BLaER1 treated with 17β-estradiol and CSF1 and Interleukin-3, amounts not matched to agents 10 nM and 100 nM (cell line): ENCODE measurements around the gene ZMIZ1.

Source experiments
- H3K27ac ChIP-seq, 11 experiments: shearing (Covaris generic); formaldehyde crosslinking; 2 replicates each; pipeline ENCODE4 v1.8.1; 2022
- H3K27me3 ChIP-seq, 11 experiments: shearing (Covaris generic); formaldehyde crosslinking; 2 replicates each; pipeline ENCODE4 v1.8.1; 2022
- H3K36me3 ChIP-seq, 11 experiments: shearing (Covaris generic); formaldehyde crosslinking; 2 replicates each; pipeline ENCODE4 v1.8.1; 2022
- H3K4me1 ChIP-seq, 10 experiments: shearing (Covaris generic); formaldehyde crosslinking; 2 replicates each; pipeline ENCODE4 v1.8.1; 2022
- H3K4me2 ChIP-seq, 11 experiments: shearing (Covaris generic); formaldehyde crosslinking; 2 replicates each; pipeline ENCODE4 v1.8.1; 2022
- H3K4me3 ChIP-seq, 10 experiments: shearing (Covaris generic); formaldehyde crosslinking; 2 replicates each; pipeline ENCODE4 v1.8.1; 2022
- H3K9ac ChIP-seq, 11 experiments: shearing (Covaris generic); formaldehyde crosslinking; 2 replicates each; pipeline ENCODE4 v1.8.1; 2022
- H3K9me3 ChIP-seq, 11 experiments: shearing (Covaris generic); formaldehyde crosslinking; replicated peaks in 1 of 11; 2 replicates each; pipeline ENCODE4 v1.8.1; 2022
- H4K20me1 ChIP-seq, 11 experiments: shearing (Covaris generic); formaldehyde crosslinking; 2 replicates each; pipeline ENCODE4 v1.8.1; 2022
- Cebpa-rat ChIP-seq, 11 experiments: shearing (Covaris generic); IDR thresholded peaks; 2 replicates each; pipeline ENCODE4 v1.8.1; 2022

ZMIZ1 gene

DNA sequence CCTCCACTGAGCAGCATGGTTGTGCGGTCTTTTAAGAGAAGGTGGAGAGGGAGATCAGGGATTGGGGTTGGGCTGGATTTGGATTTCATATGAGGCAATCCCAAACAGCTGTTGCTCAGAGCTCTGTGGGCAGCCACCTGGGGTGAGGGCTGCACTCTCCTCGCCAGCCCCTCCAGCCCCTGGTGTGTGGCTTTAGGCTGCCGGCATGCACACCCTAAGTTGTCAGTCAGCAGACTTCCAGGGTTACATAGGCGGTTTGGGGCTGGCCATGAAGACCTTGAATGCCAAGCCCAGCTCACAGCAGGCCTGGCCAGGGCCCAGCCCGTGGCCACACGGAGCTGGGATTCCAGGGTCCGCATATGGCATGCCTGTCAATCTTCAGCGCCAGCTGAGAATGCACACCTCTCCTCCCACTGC lies 54.8 kb downstream of the ZMIZ1 start:
- Histone ChIP-seq H3K4me2 (peak overlapping the region in 4 of 11 experiments; percentile 1 to 10 (median 2); a peak in 4 of 22 replicates), H3K36me3 (peaks cover 72 to 100% (median 88%) of the 10 kb centered on the region in 11 experiments), H3K9me3 (no peaks in the 10 kb centered on the region), H4K20me1 (peaks cover 49 to 100% (median 99%) of the 10 kb centered on the region in 11 experiments), H3K4me3 (no peak overlapping the region), H3K27me3 (no peaks in the 10 kb centered on the region), H3K27ac (peak overlapping the region in 4 of 11 experiments; percentile 8 to 48 (median 30); a peak in 4 of 22 replicates), H3K9ac (peak overlapping the region in 4 of 11 experiments; percentile 15 to 20 (median 17); a peak in 2 of 22 replicates), H3K4me1 (peaks cover 48 to 85% (median 64%) of the 10 kb centered on the region in 10 experiments)
- TF ChIP-seq Cebpa-rat (IDR thresholded peaks at IDR 0.05), result no peak

GRCh38 chr10:79124066-79124465 lies 55.3 kb downstream of the ZMIZ1 start:
- Histone ChIP-seq H3K36me3 (peaks cover 67 to 97% (median 83%) of the 10 kb centered on the region in 11 experiments), H3K4me1 (peaks cover 50 to 85% (median 64%) of the 10 kb centered on the region in 10 experiments)

GRCh38 chr10:79125092-79125491 lies 56.3 kb downstream of the ZMIZ1 start:
- Histone ChIP-seq H3K9me3 (no peaks in the 10 kb centered on the region), H3K36me3 (peaks cover 61 to 91% (median 79%) of the 10 kb centered on the region in 11 experiments)

More at GRCh38 chr10:79124066-79124465, 55.3 kb downstream of the ZMIZ1 start:
- Histone ChIP-seq H3K4me3 (no peak overlapping the region), H4K20me1 (peaks cover 44 to 100% (median 98%) of the 10 kb centered on the region in 11 experiments; a peak in 20 of 22 replicates), H3K27me3 (no peaks in the 10 kb centered on the region), H3K9ac (peak overlapping the region in 2 of 11 experiments; percentile 20 to 21; a peak in 1 of 22 replicates), H3K4me2 (peak overlapping the region in 2 of 11 experiments; percentile 2 to 10; a peak in 1 of 22 replicates), H3K9me3 (no peaks in the 10 kb centered on the region), H3K27ac (peak overlapping the region in 2 of 11 experiments; percentile 36 to 48; a peak in 2 of 22 replicates)
- no peak for TF ChIP-seq Cebpa-rat (IDR thresholded peaks at IDR 0.05)

DNA sequence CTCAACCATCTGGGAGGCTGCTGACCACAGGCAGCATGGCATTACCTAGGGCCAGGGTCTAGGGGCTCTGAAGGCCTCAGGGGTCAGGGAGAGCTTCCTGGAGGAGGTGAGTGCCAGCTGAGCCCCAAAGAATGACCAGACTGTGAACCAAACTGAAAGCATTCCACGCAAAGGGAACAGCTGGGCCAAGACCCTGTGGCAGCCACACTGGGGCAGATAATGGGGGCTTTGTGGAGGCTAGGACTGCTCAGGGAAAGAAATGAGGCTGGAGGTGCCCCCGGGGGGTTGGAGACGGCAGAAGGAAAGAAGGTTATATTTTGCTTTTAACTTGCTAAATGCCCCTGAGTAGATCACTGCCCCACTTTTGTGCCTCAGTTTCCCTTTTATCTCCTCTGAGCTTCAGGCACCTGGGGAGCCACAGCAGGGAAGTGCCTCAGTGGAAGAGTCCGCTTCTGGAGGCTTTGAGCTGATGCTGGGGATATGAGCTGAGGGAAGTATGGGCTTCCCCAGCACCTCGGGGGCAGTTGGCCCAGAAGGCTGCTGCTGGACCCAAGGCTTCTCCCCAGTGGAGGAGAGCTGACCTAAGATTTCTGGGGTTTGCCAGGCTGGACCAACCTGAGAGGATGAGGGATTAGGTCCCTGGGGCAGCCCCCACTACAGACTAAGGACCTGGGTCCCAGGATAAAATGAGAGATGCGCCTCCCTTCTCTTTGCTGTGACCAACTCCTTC lies 57.8 kb downstream of the ZMIZ1 start:
- no peak overlapping the region for H3K4me3 ChIP-seq
- no peaks in the 10 kb centered on the region for H3K27me3 ChIP-seq
- H3K9ac ChIP-seq, result peak overlapping the region in 5 of 11 experiments; percentile 11 to 55 (median 30); a peak in 7 of 22 replicates
- H3K4me1 ChIP-seq, result peaks cover 70 to 90% (median 84%) of the 10 kb centered on the region in 10 experiments
- peaks cover 55 to 91% (median 72%) of the 10 kb centered on the region in 11 experiments for H3K36me3 ChIP-seq
- H3K4me2 ChIP-seq, result peak overlapping the region in 8 of 11 experiments; percentile 2 to 97 (median 78); a peak in 12 of 22 replicates
- no peaks in the 10 kb centered on the region for H3K9me3 ChIP-seq
- TF ChIP-seq Cebpa-rat (IDR thresholded peaks at IDR 0.05), result no peak
- peak overlapping the region in 7 of 11 experiments; percentile 8 to 44 (median 17); a peak in 9 of 22 replicates for H3K27ac ChIP-seq
- peaks cover 26 to 100% (median 87%) of the 10 kb centered on the region in 11 experiments; a peak in 20 of 22 replicates for H4K20me1 ChIP-seq

More at GRCh38 chr10:79125092-79125491, 56.3 kb downstream of the ZMIZ1 start:
- Histone ChIP-seq H3K27ac (0 out of 22 replicates have a peak overlapping the region, but pooled peaks of 1 of the 11 experiments have one; percentile 18), H4K20me1 (peaks cover 35 to 100% (median 98%) of the 10 kb centered on the region in 11 experiments; a peak in 20 of 22 replicates), H3K27me3 (no peaks in the 10 kb centered on the region), H3K4me1 (peaks cover 55 to 90% (median 74%) of the 10 kb centered on the region in 10 experiments), H3K9ac (0 out of 22 replicates have a peak overlapping the region, but pooled peaks of 1 of the 11 experiments have one; percentile 51), H3K4me2 (peak overlapping the region in 3 of 11 experiments; percentile 10 to 85 (median 70); a peak in 4 of 22 replicates), H3K4me3 (no peak overlapping the region)
- TF ChIP-seq Cebpa-rat (IDR thresholded peaks at IDR 0.05), result no peak

DNA sequence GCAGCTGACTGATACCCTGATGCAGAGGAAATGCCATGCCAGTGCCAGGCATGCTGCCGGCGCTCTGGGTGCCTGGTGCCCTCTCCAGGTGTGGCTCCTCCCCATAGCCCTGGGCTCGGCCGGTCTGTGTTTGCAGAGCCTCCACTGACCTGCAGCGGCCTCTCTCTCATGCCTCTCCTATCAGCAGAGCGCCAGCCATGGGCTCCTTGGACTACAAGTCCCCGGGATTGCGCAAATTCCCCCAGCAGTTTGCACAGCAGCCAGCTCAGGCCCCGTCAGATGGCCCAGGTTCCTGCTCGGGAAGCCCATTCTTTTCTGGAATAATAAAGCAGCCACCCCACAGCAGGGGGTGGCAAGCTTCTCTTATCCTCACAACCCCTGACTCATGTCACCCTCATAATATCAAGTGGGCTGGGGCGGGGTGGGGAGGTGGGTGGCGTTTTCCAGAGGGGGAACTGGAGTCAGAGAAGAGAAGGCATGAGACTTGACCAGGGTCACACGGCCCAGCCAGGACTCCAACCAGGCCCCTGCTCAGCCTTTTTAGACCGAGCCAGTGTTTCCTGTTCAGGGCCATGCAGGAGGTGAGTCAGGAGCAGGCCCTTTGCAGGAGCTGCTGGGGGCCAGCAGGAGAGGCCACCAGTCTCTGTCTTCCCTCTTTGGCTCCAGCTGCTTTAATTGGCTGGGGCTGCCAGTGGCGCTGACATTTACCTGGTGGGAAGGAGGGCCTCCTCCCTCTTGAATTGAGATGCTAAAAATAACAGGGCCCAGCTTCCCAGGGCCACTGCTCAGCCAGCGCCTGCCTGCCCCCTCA lies 58.6 kb downstream of the ZMIZ1 start:
- TF ChIP-seq Cebpa-rat (IDR thresholded peaks at IDR 0.05), result no peak
- peaks cover 46 to 90% (median 64%) of the 10 kb centered on the region in 11 experiments for H3K36me3 ChIP-seq
- peak overlapping the region in 4 of 11 experiments; percentile 8 to 70 (median 22); a peak in 3 of 22 replicates for H3K27ac ChIP-seq
- peak overlapping the region in 10 of 11 experiments; percentile 6 to 99 (median 95); a peak in 14 of 22 replicates for H3K4me2 ChIP-seq
- H4K20me1 ChIP-seq, result peaks cover 21 to 100% (median 79%) of the 10 kb centered on the region in 11 experiments; a peak in 20 of 22 replicates
- no peaks in the 10 kb centered on the region for H3K27me3 ChIP-seq
- H3K9me3 ChIP-seq, result no peaks in the 10 kb centered on the region
- H3K4me1 ChIP-seq, result peaks cover 77 to 98% (median 91%) of the 10 kb centered on the region in 10 experiments
- H3K9ac ChIP-seq, result peak overlapping the region in 5 of 11 experiments; percentile 23 to 55 (median 30); a peak in 4 of 22 replicates
- no peak overlapping the region for H3K4me3 ChIP-seq

- Histone ChIP-seq H3K27me3 (no peaks in the 10 kb centered on the region), H3K36me3 (peaks cover 36 to 80% (median 55%) of the 10 kb centered on the region in 11 experiments), H3K4me2 (peak overlapping the region; percentile 83 to 99 (median 97)), H3K9me3 (no peaks in the 10 kb centered on the region), H3K4me1 (peaks cover 77 to 99% (median 94%) of the 10 kb centered on the region in 10 experiments), H4K20me1 (peaks cover 14 to 100% (median 69%) of the 10 kb centered on the region in 11 experiments; a peak in 20 of 22 replicates), H3K9ac (peak overlapping the region in 2 of 11 experiments; percentile 13 to 34; a peak in 1 of 22 replicates), H3K27ac (peak overlapping the region in 2 of 11 experiments; percentile 8 to 70; a peak in 3 of 22 replicates), H3K4me3 (no peak overlapping the region)
- TF ChIP-seq Cebpa-rat (IDR thresholded peaks at IDR 0.05), result no peak
These were observed 59.6 kb downstream of the ZMIZ1 start for GRCh38 chr10:79128241-79128922.

GRCh38 chr10:79128923-79129305 lies 60.1 kb downstream of the ZMIZ1 start:
- Histone ChIP-seq H3K4me1 (peaks cover 77 to 100% (median 95%) of the 10 kb centered on the region in 10 experiments), H3K27ac (peak overlapping the region in 9 of 11 experiments; percentile 27 to 70 (median 57); a peak in 15 of 22 replicates), H3K4me2 (peak overlapping the region; percentile 83 to 99 (median 97)), H3K9me3 (no peaks in the 10 kb centered on the region), H3K27me3 (no peaks in the 10 kb centered on the region), H4K20me1 (peaks cover 10 to 100% (median 64%) of the 10 kb centered on the region in 11 experiments; a peak in 20 of 22 replicates), H3K9ac (peak overlapping the region; percentile 20 to 59 (median 48); a peak in 8 of 22 replicates), H3K4me3 (no peak overlapping the region), H3K36me3 (peaks cover 31 to 75% (median 49%) of the 10 kb centered on the region in 11 experiments)
- TF ChIP-seq Cebpa-rat (IDR thresholded peaks at IDR 0.05), result no peak
